ENCODE measurements around the gene HAUS3. TPM values are rescaled to one million over a fixed set of nuclear protein-coding genes. Genes with fewer than 3 reads are reported as not detected.

Gene HAUS3
- total and polyA plus RNA-seq, 2 of the 13 experiments (the other 11 are each of a cell fraction or from before 2014, with no cell fraction given), result 3.9 to 12.6 TPM

- peaks cover 11 to 22% of the 10 kb centered on the region in 2 experiments; a peak in 3 of 5 replicates for H3K27me3 ChIP-seq (ENCODE audit: control insufficient read depth in 1 of 2, insufficient read depth in 2 of 2, low read length in 2 of 2)
- peak within 1 kb of the TSS; percentile 86 for H3K9ac ChIP-seq (ENCODE audit: insufficient read depth, low read depth, low read length)
- no peaks in the 10 kb centered on the region for H4K20me1 ChIP-seq (ENCODE audit: insufficient read depth, low read length)
- H3K27ac ChIP-seq (ENCODE audit: extremely low read length, insufficient read depth, low read length), result peak within 1 kb of the TSS; percentile 83
- FAIRE-seq (no peak), ATAC-seq (no peak), DNase-seq (ENCODE audit: low spot score) (no peak)
- peaks cover 31% of the 10 kb centered on the region for H3K4me1 ChIP-seq (ENCODE audit: insufficient read depth, low read length)
- intact Hi-C loops (cut with micrococcal nuclease; ENCODE audit: unreplicated experiment), result loop anchor here (1.0 kb wide), 1 partner anchor 19 kb away; the partner anchor contains the start of genes HAUS3 and POLN
- ChIA-PET CTCF (ENCODE audit: low intra/inter-chr PET ratio, low total read pairs) (no interaction called here), POLR2A (interaction anchor here (0.6 to 1.3 kb wide), 5 partner anchors 13 to 274 kb away, joined by 3 to 11 read pairs (median 3); partner anchors contain the start of genes FAM193A, HAUS3 and POLN)
- no TSS peak for BruUV-seq (replicated peaks)
- no peaks in the 10 kb centered on the region for H3K9me3 ChIP-seq (ENCODE audit: low read length)
- H3K36me3 ChIP-seq (replicated peaks in 1 of 2; ENCODE audit: control insufficient read depth in 1 of 2, insufficient read depth in 2 of 2, low read length in 2 of 2), result 0 out of 5 replicates have a peak, but pooled peaks cover 1 to 6% of the 10 kb centered on the region in 2 experiments
- H2AFZ ChIP-seq (ENCODE audit: low read length), result no peak within 1 kb of the TSS
- WGBS (ENCODE audit: low lambda C conversion rate), result 0% methylated on average over 17 of the region's 46 CpGs
- TF ChIP-seq ZIK1 (CRISPR knock-in tag; IDR thresholded peaks at IDR 0.05; ENCODE audit: borderline replicate concordance, low read depth), result 0 out of 2 replicates have a peak, but pooled peaks have one; percentile 9
- TF ChIP-seq HOXA5 (CRISPR knock-in tag; IDR thresholded peaks at IDR 0.05), result no peak
- peak; percentile 16; the same call in 1 of the 2 replicates for TF ChIP-seq SIN3A (IDR thresholded peaks at IDR 0.05; ENCODE audit: borderline replicate concordance, low read depth, low read length)
- TF ChIP-seq RBFOX2 (IDR thresholded peaks at IDR 0.05; ENCODE audit: low read depth, low read length), result 0 out of 2 replicates have a peak, but pooled peaks have one; percentile 16
- peak; percentile 87; the same call in 1 of the 2 replicates for TF ChIP-seq PBX3 (CRISPR knock-in tag; IDR thresholded peaks at IDR 0.05; ENCODE audit: borderline replicate concordance)
- 0 out of 2 replicates have a peak, but pooled peaks have one; percentile 1 for TF ChIP-seq ZFP90 (CRISPR knock-in tag; IDR thresholded peaks at IDR 0.05; ENCODE audit: borderline replicate concordance)
- TF ChIP-seq NFATC3 (CRISPR knock-in tag; IDR thresholded peaks at IDR 0.05), result no peak
- H3K4me2 ChIP-seq (ENCODE audit: low read depth, low read length), result peak within 1 kb of the TSS; percentile 89
- peaks cover 9% of the 10 kb centered on the region for H3K79me2 ChIP-seq (ENCODE audit: insufficient read depth, low read length)
- in situ Hi-C loops (cut with HindIII; ENCODE audit: extremely low pct_ligation_motif_present, low pct_unique_long_range_greater_than_20kb), result no loop called here
- H3K4me3 ChIP-seq (replicated peaks in 1 of 3; ENCODE audit: insufficient read depth in 1 of 3, low read depth in 2 of 3, low read length in 3 of 3), result peak within 1 kb of the TSS; percentile 71 to 85 (median 83)
These were observed 19.9 kb upstream of the HAUS3 start, which contains the start of gene MXD4 for GRCh38 chr4:2261853-2262144. MXD4 (minus strand) TSS chr4:2262109; CDS start chr4:2261980, 129 bp downstream.

All from HepG2 (cell line).